GM19193 (cell line): ENCODE data around the gene ADM.

ENCODE experiments used
- POLR2A ChIP-seq: IDR thresholded peaks from 4 replicates; pipeline ENCODE4 v1.6.1; 2011; ENCODE audit not compliant: insufficient read depth, insufficient read length; ENCODE audit errors: extremely low read depth

ADM gene

GRCh38 chr11:10315083-10315482 lies 10.2 kb downstream of the ADM start:
- TF ChIP-seq POLR2A, result no peak

DNA sequence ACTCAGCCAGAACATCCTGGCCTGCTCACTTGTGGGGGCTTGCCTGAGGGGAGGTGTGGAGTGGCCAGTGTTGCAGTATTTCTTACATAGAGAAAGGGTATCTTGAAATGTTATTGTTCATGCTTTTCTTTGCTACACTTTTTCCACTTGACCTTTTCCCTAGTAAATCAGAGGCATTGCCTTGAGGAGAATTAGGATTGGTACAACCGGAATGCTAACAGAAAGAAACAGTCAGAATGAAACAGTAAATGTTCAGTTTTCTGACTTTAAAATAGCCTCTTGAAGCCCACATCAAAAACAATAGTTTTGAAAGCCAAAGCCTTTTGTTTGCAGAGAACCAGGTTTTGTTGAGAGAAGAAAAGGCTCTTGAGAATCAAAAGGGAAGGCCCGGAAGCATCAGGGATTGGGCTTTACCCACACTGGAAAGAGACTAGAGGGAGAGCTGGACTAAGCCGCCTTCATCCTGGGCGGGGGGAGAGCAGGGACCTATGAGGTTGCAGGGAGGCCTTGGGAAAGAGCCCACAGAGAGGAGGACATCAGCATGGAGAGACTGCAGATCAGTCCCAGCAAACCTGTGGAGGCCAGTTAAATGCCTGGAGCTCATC lies 12.4 kb downstream of the ADM start:
- TF ChIP-seq POLR2A, result no peak

- TF ChIP-seq POLR2A, result no peak
Observed at GRCh38 chr11:10317776-10318526, 13.1 kb downstream of the ADM start.

- TF ChIP-seq POLR2A, result no peak
Observed at GRCh38 chr11:10318527-10318802, 13.6 kb downstream of the ADM start.

DNA sequence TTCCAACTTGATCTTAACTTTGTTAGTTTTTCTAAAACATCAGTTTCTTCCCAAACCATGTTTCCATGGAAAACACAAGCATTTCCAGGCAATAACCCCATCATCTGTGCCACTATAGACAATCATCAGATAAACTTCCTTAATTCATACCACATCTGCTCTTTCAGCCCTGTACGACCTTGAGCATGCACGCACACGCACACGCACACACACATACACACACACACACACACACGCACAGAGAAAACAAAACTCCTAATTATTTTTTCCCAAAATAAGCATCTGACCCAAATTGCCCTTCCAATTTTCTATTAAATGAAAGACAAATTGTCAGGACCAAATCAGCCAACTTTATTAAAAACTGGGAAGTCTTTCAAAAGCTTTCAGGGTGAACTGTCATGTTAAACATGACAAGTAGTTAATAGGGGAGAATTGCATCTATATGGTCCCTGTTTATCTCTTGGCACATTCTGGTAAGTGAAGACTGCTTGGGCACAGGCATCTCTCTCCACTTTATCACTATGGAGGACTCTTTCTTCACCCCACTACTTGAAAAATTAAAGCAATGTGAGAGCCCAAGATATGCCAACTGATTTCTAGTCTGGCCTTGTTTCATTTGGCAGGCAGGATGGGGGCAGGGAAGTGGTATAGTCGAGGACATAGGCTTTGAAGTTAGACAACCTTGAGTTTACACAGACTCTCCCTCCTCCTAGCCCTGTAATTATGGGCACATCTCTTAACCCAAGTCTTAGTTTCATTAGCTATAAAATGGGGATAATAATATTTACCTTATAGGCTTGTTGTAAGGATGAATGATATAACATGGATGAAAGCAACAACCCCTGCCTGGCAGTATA lies 15.1 kb downstream of the ADM start:
- no peak for TF ChIP-seq POLR2A

GRCh38 chr11:10320736-10321465 lies 16.0 kb downstream of the ADM start:
- TF ChIP-seq POLR2A, result no peak

GRCh38 chr11:10322401-10322800 lies 17.5 kb downstream of the ADM start:
- TF ChIP-seq POLR2A, result no peak

DNA sequence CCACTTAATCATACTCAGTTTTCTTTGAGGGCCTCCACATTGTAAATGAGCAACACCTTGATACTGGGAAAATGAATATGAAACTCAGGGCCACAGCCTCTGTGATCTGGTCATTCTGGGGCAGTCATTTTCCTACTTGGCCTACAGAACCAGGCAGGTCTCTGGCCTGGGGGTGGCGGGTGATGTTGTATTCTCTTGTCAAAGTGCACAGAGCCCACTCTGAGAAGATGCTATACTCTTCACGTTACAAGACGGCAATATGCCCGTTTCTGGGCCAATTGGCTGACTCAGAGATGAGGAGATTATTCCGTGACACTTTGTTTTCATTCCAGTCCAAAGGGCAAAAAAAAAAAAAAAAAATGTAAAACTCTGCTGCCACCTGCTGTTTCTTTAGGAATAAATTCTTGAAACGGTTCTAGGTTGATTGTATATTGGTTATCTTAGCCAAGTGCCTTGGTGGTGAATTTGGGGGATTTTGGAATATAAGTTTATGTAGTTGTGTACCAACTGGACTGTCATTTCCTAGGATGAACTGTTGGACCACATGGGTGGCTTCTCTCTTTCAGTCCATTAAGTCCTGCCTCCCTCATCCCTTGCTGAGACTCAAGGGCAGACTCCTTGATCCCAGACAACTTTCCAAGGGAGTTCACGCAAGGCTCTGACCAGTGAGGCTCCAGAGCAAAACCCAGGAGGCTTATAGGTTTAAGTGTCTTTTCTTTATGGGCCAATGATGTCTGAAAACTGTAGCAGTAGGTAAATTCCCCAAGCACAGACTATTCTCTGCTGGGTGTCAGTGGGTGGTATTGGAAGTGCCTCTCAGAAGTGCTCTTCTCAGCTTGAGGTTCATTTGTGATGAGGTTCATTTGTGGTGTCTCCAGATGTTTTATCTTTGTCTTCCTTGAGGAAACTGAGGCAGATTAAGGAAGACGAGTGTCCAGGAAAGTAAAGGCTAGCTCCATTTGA lies 18.2 kb downstream of the ADM start:
- TF ChIP-seq POLR2A, result no peak

DNA sequence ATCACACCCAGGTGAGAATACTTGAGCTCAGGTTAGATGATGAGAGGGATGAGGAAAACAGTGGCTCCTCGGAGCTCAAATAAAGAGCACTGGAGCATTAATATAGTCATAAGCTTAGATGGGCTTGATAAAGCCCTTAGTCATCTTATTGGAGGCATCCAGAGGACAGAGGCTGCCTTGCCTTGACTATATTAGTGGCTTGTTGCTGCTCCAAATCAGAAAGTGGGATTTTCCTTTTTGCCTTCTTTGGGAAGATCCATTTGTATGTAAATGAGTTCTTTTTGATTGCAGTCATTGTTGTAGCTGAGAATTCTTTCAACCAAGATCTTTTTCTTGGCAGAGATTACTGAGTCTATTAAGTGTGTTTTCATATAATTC lies 18.9 kb downstream of the ADM start:
- no peak for TF ChIP-seq POLR2A

- TF ChIP-seq POLR2A, result no peak
Observed at GRCh38 chr11:10324474-10324873, 19.6 kb downstream of the ADM start.

DNA sequence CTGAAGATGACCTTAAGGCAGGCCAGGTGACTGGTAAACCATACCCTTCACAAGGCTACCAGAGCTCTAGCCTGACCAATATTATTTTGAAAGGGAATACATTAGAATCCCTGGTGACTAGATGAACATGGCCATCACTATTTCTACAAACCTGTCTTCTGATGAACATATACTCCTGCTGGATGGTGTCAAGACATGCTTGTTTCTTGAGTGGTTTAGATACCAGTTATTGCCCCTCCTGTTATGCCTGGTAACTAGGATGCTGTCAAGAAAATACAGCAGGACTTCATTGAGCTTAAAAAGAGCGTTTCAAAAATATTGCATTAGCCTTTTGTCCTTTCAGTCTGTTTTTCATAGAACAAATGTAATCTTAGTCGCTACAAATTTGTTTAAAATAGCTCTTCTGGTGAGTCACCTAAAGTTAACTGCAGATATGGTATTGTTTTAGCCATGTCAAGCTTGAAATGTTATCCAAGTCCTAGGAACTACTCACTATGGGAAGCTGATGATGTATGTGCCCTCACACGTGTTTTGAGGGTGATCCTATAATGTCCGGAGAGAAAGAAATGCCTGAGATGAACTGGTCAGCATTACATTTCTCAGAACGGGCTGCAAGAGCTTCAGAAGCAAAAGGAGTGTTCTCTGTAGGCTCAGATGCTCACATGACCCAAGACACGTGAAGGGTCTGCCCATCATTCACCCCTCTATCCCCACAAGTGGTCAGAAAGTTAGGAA lies 20.6 kb downstream of the ADM start:
- no peak for TF ChIP-seq POLR2A

GRCh38 chr11:10326012-10326964 lies 21.4 kb downstream of the ADM start:
- TF ChIP-seq POLR2A, result no peak
